ENCODE data around the gene STEAP3. TPM values are rescaled to one million over a fixed set of nuclear protein-coding genes. Genes with fewer than 3 reads are reported as not detected.

Gene STEAP3
- total RNA-seq, 1 experiment from 2014 or later, result 27.3 TPM

DNA sequence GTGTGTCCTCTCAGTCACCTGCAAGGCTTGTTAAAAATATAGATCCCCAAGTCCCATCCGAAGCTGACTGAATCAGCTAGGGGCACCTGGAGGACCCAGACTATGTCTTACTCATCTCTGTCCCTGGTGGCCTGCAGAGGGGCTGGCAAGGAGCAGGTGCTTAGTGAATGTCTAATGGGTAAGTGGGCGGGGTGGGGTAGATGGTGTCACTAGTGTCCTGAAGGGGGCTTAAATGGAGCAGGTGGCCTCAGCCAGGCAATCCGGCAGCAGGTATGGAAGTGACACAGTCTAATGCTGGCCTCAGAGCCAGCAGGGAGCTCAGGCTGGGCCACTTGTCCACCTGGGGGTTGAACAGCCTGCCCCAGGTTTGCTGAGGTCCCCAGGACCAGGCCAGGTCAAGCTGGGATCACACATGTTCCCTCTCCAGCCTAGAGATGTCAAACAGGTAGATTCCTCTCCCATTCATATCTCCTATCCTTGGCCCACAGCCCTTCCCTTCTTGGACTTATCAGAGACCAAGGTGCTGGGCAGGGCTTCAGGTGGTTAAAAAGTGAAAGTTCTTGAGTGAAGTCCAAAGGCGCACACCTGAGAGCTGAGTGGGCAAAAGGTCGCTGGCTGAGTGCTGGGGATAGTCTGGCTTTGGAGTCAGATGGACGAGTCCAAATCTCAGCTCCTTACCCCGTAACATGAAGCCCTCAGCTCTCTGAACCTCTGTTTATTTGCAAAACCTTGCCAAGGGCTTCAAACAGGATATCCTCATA is 1.7 kb downstream of the STEAP3 start:
- Histone ChIP-seq H3K9me3 (ENCODE audit: low read length) (no peaks in the 10 kb centered on the region), H3K79me2 (ENCODE audit: low read length) (peaks cover 18% of the 10 kb centered on the region), H4K20me1 (ENCODE audit: low read length) (no peaks in the 10 kb centered on the region), H3K4me1 (ENCODE audit: insufficient read depth, low read length) (peaks cover 14% of the 10 kb centered on the region), H3K36me3 (ENCODE audit: low read depth, low read length) (no peaks in the 10 kb centered on the region), H3F3A (ENCODE audit: low read length, unreplicated experiment) (no peaks in the 10 kb centered on the region), H3K27ac (ENCODE audit: low read length) (no peak overlapping the region), H3K27me3 (ENCODE audit: low read length) (no peaks in the 10 kb centered on the region), H3K9me2 (replicated peaks; ENCODE audit: low read length) (no peaks in the 10 kb centered on the region), H2AFZ (ENCODE audit: low read length) (no peak overlapping the region), H3K9ac (ENCODE audit: low read length) (no peak overlapping the region), H3K4me2 (ENCODE audit: low read length) (peak overlapping the region; percentile 97), H3K4me3 (ENCODE audit: low read length) (peak overlapping the region; percentile 94; the same call in 1 of the 2 replicates)
- peak; percentile 23 for DNase-seq
- POLR2A ChIA-PET (ENCODE audit: unreplicated experiment), result interaction anchor here (0.6 kb wide), 1 partner anchor 44 kb away, joined by 4 read pairs; no protein-coding TSS in a partner anchor
- no peak for ATAC-seq
- TF ChIP-seq, protein P1, sequence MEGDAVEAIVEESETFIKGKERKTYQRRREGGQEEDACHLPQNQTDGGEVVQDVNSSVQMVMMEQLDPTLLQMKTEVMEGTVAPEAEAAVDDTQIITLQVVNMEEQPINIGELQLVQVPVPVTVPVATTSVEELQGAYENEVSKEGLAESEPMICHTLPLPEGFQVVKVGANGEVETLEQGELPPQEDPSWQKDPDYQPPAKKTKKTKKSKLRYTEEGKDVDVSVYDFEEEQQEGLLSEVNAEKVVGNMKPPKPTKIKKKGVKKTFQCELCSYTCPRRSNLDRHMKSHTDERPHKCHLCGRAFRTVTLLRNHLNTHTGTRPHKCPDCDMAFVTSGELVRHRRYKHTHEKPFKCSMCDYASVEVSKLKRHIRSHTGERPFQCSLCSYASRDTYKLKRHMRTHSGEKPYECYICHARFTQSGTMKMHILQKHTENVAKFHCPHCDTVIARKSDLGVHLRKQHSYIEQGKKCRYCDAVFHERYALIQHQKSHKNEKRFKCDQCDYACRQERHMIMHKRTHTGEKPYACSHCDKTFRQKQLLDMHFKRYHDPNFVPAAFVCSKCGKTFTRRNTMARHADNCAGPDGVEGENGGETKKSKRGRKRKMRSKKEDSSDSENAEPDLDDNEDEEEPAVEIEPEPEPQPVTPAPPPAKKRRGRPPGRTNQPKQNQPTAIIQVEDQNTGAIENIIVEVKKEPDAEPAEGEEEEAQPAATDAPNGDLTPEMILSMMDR (conservative IDR thresholded peaks at IDR 0.05; ENCODE audit: low read depth, low read length), result no peak; the same call in 1 of the 2 replicates
- TF ChIP-seq EZH2phosphoT487 (IDR thresholded peaks at IDR 0.05; ENCODE audit: borderline replicate concordance, low read length) (no peak), EZH2 (IDR thresholded peaks at IDR 0.05; ENCODE audit: low read length, unreplicated experiment) (no peak)
- intact Hi-C loops (cut with micrococcal nuclease), result no loop called here
- BruUV-seq (replicated peaks), result no TSS peak
- CTCF ChIA-PET, result no interaction called here

- H3K9ac ChIP-seq (ENCODE audit: low read length), result no peak overlapping the region
- H3F3A ChIP-seq (ENCODE audit: low read length, unreplicated experiment), result no peaks in the 10 kb centered on the region
- no peaks in the 10 kb centered on the region for H3K9me2 ChIP-seq (replicated peaks; ENCODE audit: low read length)
- no peak overlapping the region for H3K4me3 ChIP-seq (ENCODE audit: low read length)
- peaks cover 18% of the 10 kb centered on the region for H3K79me2 ChIP-seq (ENCODE audit: low read length)
- ChIA-PET POLR2A (ENCODE audit: unreplicated experiment) (no interaction called here), CTCF (no interaction called here)
- no peak for DNase-seq
- TF ChIP-seq EZH2 (IDR thresholded peaks at IDR 0.05; ENCODE audit: low read length, unreplicated experiment), result no peak
- TF ChIP-seq, protein P1 (conservative IDR thresholded peaks at IDR 0.05; ENCODE audit: low read depth, low read length), result no peak
- TF ChIP-seq EZH2phosphoT487 (IDR thresholded peaks at IDR 0.05; ENCODE audit: borderline replicate concordance, low read length), result no peak
- no TSS peak for BruUV-seq (replicated peaks)
- no peak for ATAC-seq
- no peaks in the 10 kb centered on the region for H3K9me3 ChIP-seq (ENCODE audit: low read length)
- H3K4me1 ChIP-seq (ENCODE audit: insufficient read depth, low read length), result peaks cover 15% of the 10 kb centered on the region
- intact Hi-C loops (cut with micrococcal nuclease), result no loop called here
- H3K4me2 ChIP-seq (ENCODE audit: low read length), result no peak overlapping the region
- H3K27me3 ChIP-seq (ENCODE audit: low read length), result no peaks in the 10 kb centered on the region
- no peak overlapping the region for H3K27ac ChIP-seq (ENCODE audit: low read length)
- H4K20me1 ChIP-seq (ENCODE audit: low read length), result no peaks in the 10 kb centered on the region
- H2AFZ ChIP-seq (ENCODE audit: low read length), result no peak overlapping the region
- H3K36me3 ChIP-seq (ENCODE audit: low read depth, low read length), result no peaks in the 10 kb centered on the region
Measured at GRCh38 chr2:119225926-119226325, 2.3 kb downstream of the STEAP3 start.

DNA sequence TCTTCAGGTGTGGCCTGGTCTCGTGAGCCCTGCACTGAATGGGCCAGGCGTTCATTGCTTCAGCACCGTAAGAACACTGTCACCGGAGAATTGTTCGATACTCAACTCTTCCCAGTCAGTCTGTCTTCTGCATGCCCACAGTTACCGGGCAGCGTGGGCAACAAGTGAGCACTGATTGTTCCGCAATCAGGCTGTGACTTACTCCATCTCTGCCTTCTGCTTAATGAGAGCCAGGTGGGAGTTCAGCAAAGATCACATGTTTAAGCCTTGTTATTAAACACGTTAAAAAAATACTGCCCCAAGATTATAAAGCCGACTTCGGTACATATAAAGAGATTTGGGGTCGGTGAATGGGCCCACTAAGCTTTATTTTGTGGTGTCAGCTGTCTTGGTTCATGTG is 3.7 kb downstream of the STEAP3 start:
- Histone ChIP-seq H3K4me1 (ENCODE audit: insufficient read depth, low read length) (peaks cover 29% of the 10 kb centered on the region), H3K36me3 (ENCODE audit: low read depth, low read length) (no peaks in the 10 kb centered on the region), H3K27me3 (ENCODE audit: low read length) (no peaks in the 10 kb centered on the region), H3F3A (ENCODE audit: low read length, unreplicated experiment) (no peaks in the 10 kb centered on the region), H3K79me2 (ENCODE audit: low read length) (peaks cover 18% of the 10 kb centered on the region), H3K4me2 (ENCODE audit: low read length) (no peak overlapping the region), H3K4me3 (ENCODE audit: low read length) (no peak overlapping the region), H2AFZ (ENCODE audit: low read length) (no peak overlapping the region), H3K9me3 (ENCODE audit: low read length) (no peaks in the 10 kb centered on the region), H3K9me2 (replicated peaks; ENCODE audit: low read length) (no peaks in the 10 kb centered on the region), H3K9ac (ENCODE audit: low read length) (no peak overlapping the region), H4K20me1 (ENCODE audit: low read length) (no peaks in the 10 kb centered on the region), H3K27ac (ENCODE audit: low read length) (no peak overlapping the region)
- ChIA-PET CTCF (no interaction called here), POLR2A (ENCODE audit: unreplicated experiment) (interaction anchor here (0.7 kb wide), 1 partner anchor 183 kb away, joined by 3 read pairs; no protein-coding TSS in a partner anchor)
- intact Hi-C loops (cut with micrococcal nuclease), result no loop called here
- no peak for ATAC-seq
- TF ChIP-seq EZH2 (IDR thresholded peaks at IDR 0.05; ENCODE audit: low read length, unreplicated experiment) (no peak), EZH2phosphoT487 (IDR thresholded peaks at IDR 0.05; ENCODE audit: borderline replicate concordance, low read length) (no peak)
- TF ChIP-seq, protein P1 (conservative IDR thresholded peaks at IDR 0.05; ENCODE audit: low read depth, low read length), result no peak
- BruUV-seq (replicated peaks), result no TSS peak
- DNase-seq, result no peak

Measured in PC-3 (cell line).